Measurements from ENCODE around the gene EHD2. TPM values are rescaled to one million over a fixed set of nuclear protein-coding genes. Genes with fewer than 3 reads are reported as not detected.
A peak's percentile ranks its signal among the peaks of the same experiment; 100 is the strongest.
"Not testable (repeated sequence)": the region's sequence is repeated elsewhere in the genome, so short reads cannot be mapped to it uniquely, and the experiment has no call there.

EHD2 gene
- polyA plus RNA-seq, 4 donors, result 30.6 to 40.0 (median 34.9) TPM

- DNase-seq (ENCODE audit: low read depth in 4 of 4, low spot score in 3 of 4), result peak in 1 of 4 donors; percentile 50
Observed at GRCh38 chr19:47765523-47766358, 52.5 kb downstream of the EHD2 start.

GRCh38 chr19:47766359-47766620 is 53.1 kb downstream of the EHD2 start:
- DNase-seq (ENCODE audit: low read depth in 4 of 4, low spot score in 3 of 4), result no peak

- DNase-seq (ENCODE audit: low read depth in 4 of 4, low spot score in 3 of 4), result no peak
Observed at GRCh38 chr19:47766670-47767069, 53.4 kb downstream of the EHD2 start.

- no peak for DNase-seq (ENCODE audit: low read depth in 4 of 4, low spot score in 3 of 4)
Observed at GRCh38 chr19:47767349-47767748, 54.1 kb downstream of the EHD2 start.

GRCh38 chr19:47768604-47769003 is 55.4 kb downstream of the EHD2 start:
- no peak for DNase-seq (ENCODE audit: low read depth in 4 of 4, low spot score in 3 of 4)

GRCh38 chr19:47769534-47769933 is 56.3 kb downstream of the EHD2 start:
- no peak for DNase-seq (ENCODE audit: low read depth in 4 of 4, low spot score in 3 of 4)

- DNase-seq (ENCODE audit: low read depth in 4 of 4, low spot score in 3 of 4), result not testable (repeated sequence)
Observed at GRCh38 chr19:47771291-47771690, 58.1 kb downstream of the EHD2 start.

- no peak for DNase-seq (ENCODE audit: low read depth in 4 of 4, low spot score in 3 of 4)
Observed at GRCh38 chr19:47776568-47776967, 63.3 kb downstream of the EHD2 start.

- DNase-seq (ENCODE audit: low read depth in 4 of 4, low spot score in 3 of 4), result not testable (repeated sequence)
Observed at GRCh38 chr19:47777245-47778048, 64.2 kb downstream of the EHD2 start.

- peak; percentile 54 to 85 (median 75) for DNase-seq (ENCODE audit: low read depth in 4 of 4, low spot score in 3 of 4)
Observed at GRCh38 chr19:47778049-47778953, 65.1 kb downstream of the EHD2 start, which contains the start of gene SELENOW. TSS of gene SELENOW (plus strand) at chr19:47778703. CDS start at chr19:47778786, 83 bp downstream.

GRCh38 chr19:47778954-47779351 is 65.7 kb downstream of the EHD2 start:
- DNase-seq (ENCODE audit: low read depth in 4 of 4, low spot score in 3 of 4), result no peak

GRCh38 chr19:47779524-47780214 is 66.4 kb downstream of the EHD2 start:
- DNase-seq (ENCODE audit: low read depth in 4 of 4, low spot score in 3 of 4), result no peak

GRCh38 chr19:47780215-47780551 is 67.0 kb downstream of the EHD2 start:
- DNase-seq (ENCODE audit: low read depth in 4 of 4, low spot score in 3 of 4), result no peak

GRCh38 chr19:47781590-47782262 is 68.5 kb downstream of the EHD2 start:
- DNase-seq (ENCODE audit: low read depth in 4 of 4, low spot score in 3 of 4), result no peak

GRCh38 chr19:47786566-47786965 is 73.3 kb downstream of the EHD2 start:
- DNase-seq (ENCODE audit: low read depth in 4 of 4, low spot score in 3 of 4), result no peak

- DNase-seq (ENCODE audit: low read depth in 4 of 4, low spot score in 3 of 4), result not testable (repeated sequence)
Observed at GRCh38 chr19:47787307-47787706, 74.1 kb downstream of the EHD2 start.

GRCh38 chr19:47789811-47790210 is 76.6 kb downstream of the EHD2 start:
- not testable (repeated sequence) for DNase-seq (ENCODE audit: low read depth in 4 of 4, low spot score in 3 of 4)

GRCh38 chr19:47790398-47790814 is 77.2 kb downstream of the EHD2 start:
- DNase-seq (ENCODE audit: low read depth in 4 of 4, low spot score in 3 of 4), result peak in 1 of 4 donors; percentile 48

GRCh38 chr19:47792616-47793015 is 79.4 kb downstream of the EHD2 start:
- DNase-seq (ENCODE audit: low read depth in 4 of 4, low spot score in 3 of 4), result no peak

All from right renal pelvis (tissue), 4 donors.